HG03066 (cell line): ENCODE results near the gene SLC22A5.

ENCODE experiments used
- ATAC-seq: cut with Tn5 transposase; IDR thresholded peaks from one replicate; pipeline ENCODE4 v1.9.1; 2021; ENCODE audit warnings: low read depth; ENCODE audit not compliant: unreplicated experiment

SLC22A5 gene

GRCh38 chr5:132439521-132440089 lies 70.1 kb downstream of the SLC22A5 start:
- ATAC-seq = no peak

GRCh38 chr5:132444061-132444460 lies 74.6 kb downstream of the SLC22A5 start:
- no peak for ATAC-seq
